ENCODE results near the gene SUGCT.

- TF ChIP-seq SIN3A (IDR thresholded peaks at IDR 0.05; ENCODE audit: borderline replicate concordance, insufficient read depth, low read length) (no peak), TAF1 (IDR thresholded peaks at IDR 0.05; ENCODE audit: borderline replicate concordance, insufficient read depth, low read length) (no peak)
These were observed 446.0 kb downstream of the SUGCT start for GRCh38 chr7:40580776-40581175.
